HepG2 (cell line): ENCODE measurements around the gene RRP36. TPM values are rescaled to one million over a fixed set of nuclear protein-coding genes. Genes with fewer than 3 reads are reported as not detected.

Source experiments
- ATAC-seq: fragments of 200-7000 bp; cut with Tn5 transposase; 3 replicates; pipeline ENCODE4 v1.9.1; 2020; ENCODE audit warnings: mild to moderate bottlenecking, moderate library complexity
- BruUV-seq: library from RNA; stranded (reverse); fragments of 400-500 nt; replicated peaks from 2 replicates; lab custom pipeline; 2021; lab: Mats Ljungman, UMichigan
- CTCF ChIA-PET: fragments of 300-600 bp; formaldehyde crosslinking; extraction: SDS; loops from one replicate; lab custom pipeline; 2021; ENCODE audit warnings: low total read pairs, inconsistent platforms, low intra/inter-chr PET ratio; lab: Yijun Ruan, JAX
- POLR2A ChIA-PET: fragments of 350-600 bp; sonication (Branson Sonifier 250); formaldehyde crosslinking; loops from one replicate; lab custom pipeline; 2020; ENCODE audit warnings: antibody characterized with exemption, inconsistent platforms; lab: Yijun Ruan, JAX
- DNase-seq: peaks from one replicate; pipeline ENCODE4 v3.0.0-alpha.2; 2015; ENCODE audit warnings: low spot score
- FAIRE-seq: peaks from 3 replicates; lab custom pipeline; 2011; peaks lifted over from hg19 to GRCh38; lab: Jason Lieb, UNC
- H2AFZ ChIP-seq: one replicate; pipeline ENCODE4 v1.6.1; 2011; ENCODE audit warnings: low read length, inconsistent platforms
- H3K27ac ChIP-seq: fragments of 300-600 bp; 3 replicates; pipeline ENCODE4 v1.8.0; 2011; ENCODE audit warnings: mixed run types, mild to moderate bottlenecking, mixed read lengths, low read length, inconsistent platforms; ENCODE audit not compliant: insufficient read depth; ENCODE audit errors: extremely low read length
- H3K27me3 ChIP-seq, 2 experiments: fragments of 200-600 bp in 1 of 2; 2 replicates in 1 of 2; 3 replicates in 1 of 2; pipeline versions ENCODE4 v1.6.0 to v1.8.0; 2011; ENCODE audit warnings: low read length in 2 of 2, mild to moderate bottlenecking in 2 of 2, moderate library complexity in 2 of 2, inconsistent platforms in 1 of 2; ENCODE audit not compliant: insufficient read depth in 2 of 2, control insufficient read depth in 1 of 2
- H3K36me3 ChIP-seq, 2 experiments: fragments of 200-600 bp in 1 of 2; replicated peaks in 1 of 2; 2 replicates in 1 of 2; 3 replicates in 1 of 2; pipeline versions ENCODE4 v1.5.1 to v1.8.0; 2011; ENCODE audit warnings: low read length in 2 of 2, inconsistent platforms in 1 of 2; ENCODE audit not compliant: insufficient read depth in 2 of 2, control insufficient read depth in 1 of 2
- H3K4me1 ChIP-seq: 2 replicates; pipeline ENCODE4 v1.5.1; 2012; ENCODE audit warnings: low read length, inconsistent platforms; ENCODE audit not compliant: insufficient read depth
- H3K4me2 ChIP-seq: 2 replicates; pipeline ENCODE4 v1.6.0; 2011; ENCODE audit warnings: low read depth, low read length, inconsistent platforms
- H3K4me3 ChIP-seq, 3 experiments: fragments of 200-600 bp in 1 of 3; sonication (generic), shearing (Covaris generic) in 1 of 3; replicated peaks in 1 of 3; 2 replicates each; pipeline ENCODE4 v1.5.1; 2011 to 2016; ENCODE audit warnings: low read length in 3 of 3, inconsistent platforms in 2 of 3, low read depth in 2 of 3, mild to moderate bottlenecking in 2 of 3, control low read depth in 1 of 3, mixed read lengths in 1 of 3; ENCODE audit not compliant: insufficient read depth in 1 of 3
- H3K79me2 ChIP-seq: one replicate; pipeline ENCODE4 v1.6.1; 2011; ENCODE audit warnings: low read length, inconsistent platforms; ENCODE audit not compliant: insufficient read depth
- H3K9ac ChIP-seq: 2 replicates; pipeline ENCODE4 v1.6.0; 2011; ENCODE audit warnings: mild to moderate bottlenecking, low read depth, low read length, inconsistent platforms; ENCODE audit not compliant: insufficient read depth
- H3K9me3 ChIP-seq: 2 replicates; pipeline ENCODE4 v1.5.1; 2012; ENCODE audit warnings: mild to moderate bottlenecking, low read length
- H4K20me1 ChIP-seq: 2 replicates; pipeline ENCODE4 v1.6.0; 2011; ENCODE audit warnings: inconsistent platforms, mild to moderate bottlenecking, low read length, moderate library complexity; ENCODE audit not compliant: insufficient read depth
- CSRNP2 ChIP-seq: sonication (generic); formaldehyde crosslinking; conservative IDR thresholded peaks from 2 replicates; pipeline ENCODE4 v1.8.0; 2022; ENCODE audit warnings: low read depth, missing genetic modification reagents
- GATA4 ChIP-seq: sonication (generic); IDR thresholded peaks from 2 replicates; pipeline ENCODE4 v1.6.1; 2016; ENCODE audit warnings: antibody characterized with exemption, low read depth, borderline replicate concordance
- HMG20A ChIP-seq: IDR thresholded peaks from 2 replicates; pipeline ENCODE4 v1.6.1; 2016; ENCODE audit warnings: borderline replicate concordance
- HMGXB3 ChIP-seq: sonication (generic); formaldehyde crosslinking; IDR thresholded peaks from 2 replicates; pipeline ENCODE4 v1.4.0; 2020; ENCODE audit warnings: missing genetic modification reagents, borderline replicate concordance
- HMGXB4 ChIP-seq, 2 experiments: sonication (generic) in 1 of 2; formaldehyde crosslinking in 1 of 2; IDR thresholded peaks; 2 replicates each; pipeline versions ENCODE4 v1.4.0 to v1.6.1; 2018 to 2020; ENCODE audit warnings: missing genetic modification reagents in 2 of 2, borderline replicate concordance in 1 of 2, low read depth in 1 of 2, mild to moderate bottlenecking in 1 of 2, missing biosample characterization in 1 of 2
- MLLT10 ChIP-seq: sonication (generic); formaldehyde crosslinking; IDR thresholded peaks from 2 replicates; pipeline ENCODE4 v1.4.0; 2020; ENCODE audit warnings: missing genetic modification reagents
- PLRG1 ChIP-seq: fragments of 450-650 bp; conservative IDR thresholded peaks from 2 replicates; pipeline ENCODE4 v1.6.1; 2016
- YY1 ChIP-seq: IDR thresholded peaks from 2 replicates; pipeline ENCODE4 v1.6.1; 2011; ENCODE audit warnings: low read length, low read depth, moderate library complexity, mild to moderate bottlenecking; ENCODE audit not compliant: insufficient read depth, insufficient replicate concordance
- ZBTB42 ChIP-seq: sonication (generic); formaldehyde crosslinking; IDR thresholded peaks from 2 replicates; pipeline ENCODE4 v1.5.0; 2020; ENCODE audit warnings: mild to moderate bottlenecking, missing genetic modification reagents
- ZNF253 ChIP-seq: sonication (generic); formaldehyde crosslinking; IDR thresholded peaks from 2 replicates; pipeline ENCODE4 v1.8.0; 2022; ENCODE audit warnings: mild to moderate bottlenecking, missing genetic modification reagents, borderline replicate concordance
- ZNF34 ChIP-seq: sonication (generic); formaldehyde crosslinking; IDR thresholded peaks from 2 replicates; pipeline ENCODE4 v1.4.0; 2020; ENCODE audit warnings: mild to moderate bottlenecking, missing genetic modification reagents, borderline replicate concordance
- ZNF660 ChIP-seq: sonication (generic); formaldehyde crosslinking; IDR thresholded peaks from 2 replicates; pipeline ENCODE4 v1.5.1; 2020; ENCODE audit warnings: mild to moderate bottlenecking, low read depth, missing genetic modification reagents, borderline replicate concordance
- ZSCAN5A ChIP-seq: sonication (generic); formaldehyde crosslinking; IDR thresholded peaks from 2 replicates; pipeline ENCODE4 v1.8.0; 2022; ENCODE audit warnings: mild to moderate bottlenecking, missing genetic modification reagents, borderline replicate concordance
- WGBS: methylation state at CpG from one replicate; pipeline ENCODE4 v1.1.6; 2017; ENCODE audit warnings: low lambda C conversion rate; 5-methylcytosine and 5-hydroxymethylcytosine counted together
- in situ Hi-C: cut with HindIII; loops from 2 replicates; pipeline ENCODE4 v1.10.0; 2017; ENCODE audit warnings: low pct_unique_long_range_greater_than_20kb; ENCODE audit not compliant: extremely low pct_ligation_motif_present
- intact Hi-C: fragments of 100-400 bp; cut with micrococcal nuclease; formaldehyde crosslinking; loops from one replicate; pipeline ENCODE4 v1.10.0; 2022; ENCODE audit not compliant: unreplicated experiment
- polyA plus RNA-seq, 8 experiments: library from polyadenylated mRNA; depleted of rRNA in 3 of 8; stranded (reverse) in 7 of 8; unstranded in 1 of 8; fragments of >200 nt; fragmentation: Illumina TruSeq in 4 of 8; extraction: Trizol in 4 of 8; gene quantifications; 2 replicates each; pipeline versions ENCODE4 v1.2.1 to v1.2.3, GENCODE V29; 2011 to 2016; ENCODE audit warnings: low read depth in 4 of 8, missing spikeins in 1 of 8, mixed read lengths in 1 of 8; ENCODE audit not compliant: insufficient read depth in 1 of 8
- total RNA-seq, 5 experiments: library from RNA; depleted of rRNA; stranded (reverse); fragments of >200 nt; fragmentation: Illumina TruSeq; extraction: Trizol; gene quantifications; 2 replicates each; pipeline ENCODE4 v1.2.3, GENCODE V29; 2016; ENCODE audit warnings: low read depth in 1 of 5

The RRP36 gene
- total and polyA plus RNA-seq, 2 of the 13 experiments (the other 11 are each of a cell fraction or from before 2014, with no cell fraction given), result 29.5 to 144 TPM

- Histone ChIP-seq H3K79me2 (peaks cover 22% of the 10 kb centered on the region), H3K4me2 (no peak overlapping the region), H3K27me3 (no peaks in the 10 kb centered on the region), H3K36me3 (peaks cover 9 to 27% of the 10 kb centered on the region in 2 experiments), H3K27ac (no peak overlapping the region), H3K4me3 (no peak overlapping the region), H2AFZ (no peak overlapping the region), H3K4me1 (peaks cover 27% of the 10 kb centered on the region), H4K20me1 (no peaks in the 10 kb centered on the region), H3K9ac (no peak overlapping the region), H3K9me3 (no peaks in the 10 kb centered on the region)
- ATAC-seq (no peak), DNase-seq (no peak), FAIRE-seq (no peak)
- BruUV-seq, result no TSS peak
- POLR2A ChIA-PET, result no interaction called here
- in situ Hi-C loops, result no loop called here
- CTCF ChIA-PET, result no interaction called here
- intact Hi-C loops, result no loop called here
- WGBS, result 95% methylated on average over 5 of the region's 5 CpGs
- no peak for TF ChIP-seq ZNF253
- TF ChIP-seq HMG20A (CRISPR knock-in tag), result no peak
- no peak for TF ChIP-seq ZNF660 (CRISPR knock-in tag)
- no peak for TF ChIP-seq PLRG1
- TF ChIP-seq ZNF34 (CRISPR knock-in tag), result no peak
- TF ChIP-seq HMGXB3, result no peak
- TF ChIP-seq YY1, result no peak
- TF ChIP-seq MLLT10 (CRISPR knock-in tag), result no peak
- TF ChIP-seq ZBTB42, result no peak
- TF ChIP-seq HMGXB4 (CRISPR knock-in tag; IDR thresholded peaks at IDR 0.05; ENCODE audit: borderline replicate concordance in 1 of 2, low read depth in 1 of 2), result no peak
- TF ChIP-seq ZSCAN5A, result no peak
- no peak for TF ChIP-seq GATA4
- no peak for TF ChIP-seq CSRNP2 (CRISPR knock-in tag)
These were observed 31.5 kb upstream of the RRP36 start for GRCh38 chr6:42989923-42990322.
